Activated CD8-positive, alpha-beta T cell treated with anti-CD3 and anti-CD28 coated beads for 36 hours (primary cell): ENCODE results near the gene C12orf57. TPM values are rescaled to one million over a fixed set of nuclear protein-coding genes. Genes with fewer than 3 reads are reported as not detected.

Experiments used
- ATAC-seq: fragments of 200-7000 bp; cut with Tn5 transposase; one replicate; pipeline ENCODE4 v1.10.0; 2021; ENCODE audit warnings: mild to moderate bottlenecking, moderate library complexity
- CTCF ChIA-PET: fragments of 350-600 bp; sonication (Branson Sonifier 250); formaldehyde crosslinking; loops from one replicate; lab custom pipeline; 2021; ENCODE audit warnings: antibody characterized with exemption; lab: Charles Lee
- POLR2A ChIA-PET: fragments of 350-600 bp; sonication (Branson Sonifier 250); formaldehyde crosslinking; loops from one replicate; lab custom pipeline; 2021; ENCODE audit warnings: antibody characterized with exemption; lab: Charles Lee
- DNase-seq: peaks from one replicate; pipeline ENCODE4 v3.0.0-alpha.2; 2020
- H3K27ac Mint-ChIP-seq: one replicate; pipeline ENCODE4 v1.8.0; 2021; ENCODE audit warnings: mild to moderate bottlenecking, mixed read lengths
- H3K27me3 Mint-ChIP-seq: one replicate; pipeline ENCODE4 v1.8.0; 2021; ENCODE audit warnings: mixed read lengths
- H3K36me3 Mint-ChIP-seq: one replicate; pipeline ENCODE4 v1.8.0; 2021; ENCODE audit warnings: low read depth, mixed read lengths
- H3K4me1 Mint-ChIP-seq: one replicate; pipeline ENCODE4 v1.8.0; 2021; ENCODE audit warnings: low read depth, mixed read lengths
- H3K4me3 Mint-ChIP-seq: one replicate; pipeline ENCODE4 v1.8.0; 2021; ENCODE audit warnings: mild to moderate bottlenecking, moderate library complexity, mixed read lengths
- H3K9me3 Mint-ChIP-seq: one replicate; pipeline ENCODE4 v1.8.0; 2021; ENCODE audit warnings: mixed read lengths
- intact Hi-C: fragments of 100-400 bp; cut with micrococcal nuclease; formaldehyde crosslinking; loops from one replicate; pipeline ENCODE4 v1.10.0; 2022
- total RNA-seq, 2 experiments: library from RNA; stranded (reverse); gene quantifications; one replicate each; pipeline ENCODE4 v1.2.3, GENCODE V29; 2021
- TF ChIP-seq, protein P1 (sequence below): fragments of 200-600 bp; IDR thresholded peaks from one replicate; pipeline ENCODE4 v1.8.0; 2022; ENCODE audit warnings: antibody characterized with exemption, mild to moderate bottlenecking

C12orf57 gene
- total RNA-seq, 2 experiments from 2014 or later: 226 to 244 TPM

- ChIA-PET CTCF (interaction anchor here (0.6 to 22.8 kb wide), 19 partner anchors 10 to 255 kb away, joined by 3 to 460 read pairs (median 4); partner anchors contain the start of genes C1RL, ENO2, LPCAT3 and SPSB2), POLR2A (interaction anchor here (0.9 to 36.0 kb wide), 40 partner anchors 6 to 518 kb away, joined by 3 to 1266 read pairs (median 7); partner anchors contain the start of genes ATN1, C12orf57, C1R and C1RL)
- TF ChIP-seq, protein P1, sequence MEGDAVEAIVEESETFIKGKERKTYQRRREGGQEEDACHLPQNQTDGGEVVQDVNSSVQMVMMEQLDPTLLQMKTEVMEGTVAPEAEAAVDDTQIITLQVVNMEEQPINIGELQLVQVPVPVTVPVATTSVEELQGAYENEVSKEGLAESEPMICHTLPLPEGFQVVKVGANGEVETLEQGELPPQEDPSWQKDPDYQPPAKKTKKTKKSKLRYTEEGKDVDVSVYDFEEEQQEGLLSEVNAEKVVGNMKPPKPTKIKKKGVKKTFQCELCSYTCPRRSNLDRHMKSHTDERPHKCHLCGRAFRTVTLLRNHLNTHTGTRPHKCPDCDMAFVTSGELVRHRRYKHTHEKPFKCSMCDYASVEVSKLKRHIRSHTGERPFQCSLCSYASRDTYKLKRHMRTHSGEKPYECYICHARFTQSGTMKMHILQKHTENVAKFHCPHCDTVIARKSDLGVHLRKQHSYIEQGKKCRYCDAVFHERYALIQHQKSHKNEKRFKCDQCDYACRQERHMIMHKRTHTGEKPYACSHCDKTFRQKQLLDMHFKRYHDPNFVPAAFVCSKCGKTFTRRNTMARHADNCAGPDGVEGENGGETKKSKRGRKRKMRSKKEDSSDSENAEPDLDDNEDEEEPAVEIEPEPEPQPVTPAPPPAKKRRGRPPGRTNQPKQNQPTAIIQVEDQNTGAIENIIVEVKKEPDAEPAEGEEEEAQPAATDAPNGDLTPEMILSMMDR: peak; percentile 88
- Mint-ChIP-seq H3K4me1 (peaks cover 57% of the 10 kb centered on the region), H3K27me3 (no peaks in the 10 kb centered on the region), H3K9me3 (no peaks in the 10 kb centered on the region), H3K27ac (peak overlapping the region; percentile 93), H3K4me3 (peak overlapping the region; percentile 85), H3K36me3 (peaks cover 37% of the 10 kb centered on the region)
- DNase-seq (peak; percentile 94), ATAC-seq (peak; percentile 46)
- intact Hi-C loops: loop anchor here (2.0 to 10.0 kb wide), 2 partner anchors 16 to 160 kb away; partner anchors contain the start of gene C1RL
These were observed 762 bp downstream of the C12orf57 start for GRCh38 chr12:6944381-6945186.

- Mint-ChIP-seq H3K27ac (peak overlapping the region; percentile 93), H3K4me3 (peak overlapping the region; percentile 85), H3K36me3 (peaks cover 33% of the 10 kb centered on the region), H3K9me3 (no peaks in the 10 kb centered on the region), H3K4me1 (peaks cover 63% of the 10 kb centered on the region), H3K27me3 (no peaks in the 10 kb centered on the region)
- ChIA-PET POLR2A (interaction anchor here (0.8 to 36.0 kb wide), 10 partner anchors 7 to 171 kb away, joined by 3 to 1266 read pairs (median 20); partner anchors contain the start of genes ATN1, C12orf57, C1RL and CDCA3), CTCF (interaction anchor here (0.9 to 22.8 kb wide), 10 partner anchors 11 to 166 kb away, joined by 3 to 460 read pairs (median 16); partner anchors contain the start of genes C1RL, LPCAT3 and SPSB2)
- ATAC-seq (no peak), DNase-seq (no peak)
- intact Hi-C loops: loop anchor here (2.0 to 10.0 kb wide), 2 partner anchors 15 to 159 kb away; partner anchors contain the start of gene C1RL
- TF ChIP-seq, protein P1: no peak
These were observed 1.8 kb downstream of the C12orf57 start for GRCh38 chr12:6945613-6946012.

DNA sequence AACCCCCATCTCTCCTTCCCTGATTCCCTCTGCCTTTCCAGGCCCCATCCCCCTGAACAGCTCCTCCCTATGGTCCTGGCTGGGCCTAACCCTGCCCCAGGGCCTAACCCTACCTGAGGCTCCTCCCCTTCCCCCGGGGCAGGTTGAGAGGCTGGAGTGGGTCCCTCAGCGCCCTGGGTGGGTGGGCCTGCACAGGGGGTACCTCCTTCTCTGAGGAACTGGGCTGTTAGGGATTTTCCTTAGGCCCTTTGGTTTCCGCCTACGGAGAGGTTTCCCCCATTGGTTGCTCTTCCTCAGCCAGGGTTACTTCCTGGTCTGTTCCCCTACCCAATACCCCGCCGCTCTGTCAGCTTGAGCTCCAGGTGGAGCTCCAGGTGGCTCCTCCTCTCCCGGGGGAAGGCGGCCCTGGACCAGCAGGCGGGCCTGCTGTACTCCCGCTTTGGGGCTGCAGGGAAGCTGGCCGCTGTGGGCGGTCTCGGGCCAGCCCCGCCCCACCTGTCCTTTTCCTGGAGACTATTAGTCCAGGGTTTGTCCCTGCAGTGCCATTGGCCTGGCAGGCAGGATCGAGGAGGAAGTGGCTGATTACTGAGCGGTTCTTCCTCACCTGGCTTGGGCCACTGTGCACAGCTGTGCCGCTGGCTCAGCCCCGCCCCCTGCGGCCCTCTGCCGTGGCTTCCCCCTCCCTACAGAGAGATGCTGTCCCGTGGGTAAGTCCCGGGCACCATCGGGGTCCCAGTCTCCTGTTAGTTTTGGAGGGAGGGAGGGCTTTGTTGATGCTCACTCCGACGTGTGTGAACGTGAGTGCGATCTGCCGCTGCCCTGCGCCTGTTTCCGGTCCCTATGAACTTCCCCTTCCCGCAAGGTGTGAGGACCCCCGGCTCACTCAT lies 2.5 kb downstream of the C12orf57 start:
- no peaks in the 10 kb centered on the region for H3K27me3 Mint-ChIP-seq
- DNase-seq: peak; percentile 75
- TF ChIP-seq, protein P1: no peak
- no peaks in the 10 kb centered on the region for H3K9me3 Mint-ChIP-seq
- POLR2A ChIA-PET: interaction anchor here (0.6 to 36.0 kb wide), 12 partner anchors 7 to 243 kb away, joined by 3 to 1266 read pairs (median 14); partner anchors contain the start of genes ATN1, C12orf57, C1RL and CDCA3
- H3K4me3 Mint-ChIP-seq: peak overlapping the region; percentile 85
- peaks cover 64% of the 10 kb centered on the region for H3K4me1 Mint-ChIP-seq
- CTCF ChIA-PET: interaction anchor here (0.9 to 22.8 kb wide), 10 partner anchors 8 to 166 kb away, joined by 3 to 460 read pairs (median 16); partner anchors contain the start of genes C1RL and SPSB2
- intact Hi-C loops: loop anchor here (10.0 kb wide), 1 partner anchor 159 kb away; the partner anchor contains the start of gene C1RL
- peaks cover 29% of the 10 kb centered on the region for H3K36me3 Mint-ChIP-seq
- H3K27ac Mint-ChIP-seq: peak overlapping the region; percentile 93
- ATAC-seq: peak; percentile 10

GRCh38 chr12:6946920-6947374 lies 3.1 kb downstream of the C12orf57 start:
- no peaks in the 10 kb centered on the region for H3K27me3 Mint-ChIP-seq
- H3K9me3 Mint-ChIP-seq: no peaks in the 10 kb centered on the region
- CTCF ChIA-PET: interaction anchor here (0.7 to 22.8 kb wide), 9 partner anchors 9 to 166 kb away, joined by 3 to 460 read pairs (median 10); partner anchors contain the start of genes C1RL and SPSB2
- TF ChIP-seq, protein P1: no peak
- POLR2A ChIA-PET: interaction anchor here (0.6 to 36.0 kb wide), 10 partner anchors 8 to 242 kb away, joined by 3 to 1266 read pairs (median 6); partner anchors contain the start of genes ATN1, C12orf57, EMG1 and LPCAT3
- intact Hi-C loops: loop anchor here (10.0 kb wide), 1 partner anchor 158 kb away; the partner anchor contains the start of gene C1RL
- peaks cover 33% of the 10 kb centered on the region for H3K36me3 Mint-ChIP-seq
- H3K4me3 Mint-ChIP-seq: peak overlapping the region; percentile 85
- peak overlapping the region; percentile 93 for H3K27ac Mint-ChIP-seq
- peaks cover 64% of the 10 kb centered on the region for H3K4me1 Mint-ChIP-seq
- DNase-seq (no peak), ATAC-seq (no peak)
